GM12878 (cell line): ENCODE measurements around the gene PIGZ. TPM values are rescaled to one million over a fixed set of nuclear protein-coding genes. Genes with fewer than 3 reads are reported as not detected.

Source experiments
- BHLHE40 ChIP-seq, 2 experiments: fragments of 450-650 bp in 1 of 2; IDR thresholded peaks; 2 replicates each; pipeline ENCODE4 v1.6.1; 2011 to 2017; ENCODE audit warnings: low read depth in 2 of 2, borderline replicate concordance in 1 of 2, improper control_type of control experiment in 1 of 2, low read length in 1 of 2, mild to moderate bottlenecking in 1 of 2
- CBFB ChIP-seq: IDR thresholded peaks from 2 replicates; pipeline ENCODE4 v1.6.1; 2016; ENCODE audit warnings: antibody characterized with exemption, low read depth
- HCFC1 ChIP-seq: fragments of 150-350 bp; IDR thresholded peaks from 2 replicates; pipeline ENCODE4 v1.6.1; 2014; ENCODE audit warnings: low read length
- IKZF2 ChIP-seq, 2 experiments: fragments of 450-650 bp; IDR thresholded peaks; 2 replicates each; pipeline ENCODE4 v1.6.1; 2017; ENCODE audit warnings: mild to moderate bottlenecking in 2 of 2, moderate library complexity in 2 of 2
- MEF2A ChIP-seq: IDR thresholded peaks from 2 replicates; pipeline ENCODE4 v1.6.1; 2011; ENCODE audit warnings: low read depth, mild to moderate bottlenecking, low read length, moderate library complexity; ENCODE audit not compliant: insufficient read depth
- MTA2 ChIP-seq: fragments of 450-650 bp; IDR thresholded peaks from 2 replicates; pipeline ENCODE4 v1.6.1; 2016; ENCODE audit warnings: low read depth, mild to moderate bottlenecking, moderate library complexity
- NBN ChIP-seq: fragments of 450-650 bp; IDR thresholded peaks from 2 replicates; pipeline ENCODE4 v1.6.1; 2016
- POLR2AphosphoS2 ChIP-seq: IDR thresholded peaks from 2 replicates; pipeline ENCODE4 v1.6.1; 2011; ENCODE audit warnings: low read depth, mild to moderate bottlenecking, low read length, improper control_type of control experiment, moderate library complexity
- POLR2AphosphoS5 ChIP-seq: IDR thresholded peaks from 2 replicates; pipeline ENCODE4 v1.6.1; 2011; ENCODE audit warnings: mild to moderate bottlenecking, low read length, inconsistent platforms
- RAD51 ChIP-seq: fragments of 450-650 bp; IDR thresholded peaks from 2 replicates; pipeline ENCODE4 v1.6.1; 2016; ENCODE audit warnings: moderate library complexity, mild to moderate bottlenecking, inconsistent platforms
- RBBP5 ChIP-seq: fragments of 200-600 bp; sonication (generic); conservative IDR thresholded peaks from 2 replicates; pipeline ENCODE4 v1.6.1; 2016
- RUNX3 ChIP-seq: IDR thresholded peaks from 2 replicates; pipeline ENCODE4 v1.6.1; 2012; ENCODE audit warnings: low read length, inconsistent platforms
- SIN3A ChIP-seq: IDR thresholded peaks from 2 replicates; pipeline ENCODE4 v1.6.1; 2012; ENCODE audit warnings: low read depth, low read length, improper control_type of control experiment
- polyA plus RNA-seq, 11 experiments: library from polyadenylated mRNA; depleted of rRNA in 4 of 11; unstranded in 6 of 11; stranded (reverse) in 5 of 11; fragments of >200 nt; fragmentation: Nextera tagmentation in 4 of 11; fragmentation: Illumina TruSeq in 1 of 11; extraction: Ambion mirVana in 4 of 11; extraction: Trizol in 1 of 11; gene quantifications; 1 replicate in 1 of 11; 2 replicates in 10 of 11; pipeline versions ENCODE4 v1.2.1 to v1.2.3, GENCODE V29; 2011 to 2016; ENCODE audit warnings: inconsistent platforms in 2 of 11, missing spikeins in 2 of 11, low read depth in 1 of 11
- total RNA-seq, 4 experiments: library from RNA; depleted of rRNA in 3 of 4; stranded (reverse); fragments of >200 nt in 3 of 4; fragmentation: Illumina TruSeq in 1 of 4; extraction: Trizol in 1 of 4; gene quantifications; 2 replicates each; pipeline versions ENCODE4 v1.2.1 to v1.2.3, GENCODE V29; 2013 to 2021
- TF ChIP-seq, protein P1 (sequence below): fragments of 450-650 bp; formaldehyde crosslinking; IDR thresholded peaks from 2 replicates; pipeline ENCODE4 v1.4.0; 2022; ENCODE audit warnings: mild to moderate bottlenecking, moderate library complexity

Gene PIGZ
- total and polyA plus RNA-seq, 10 of the 15 experiments (the other 5 are each of a cell fraction or from before 2014, with no cell fraction given), result 0.06 to 1.2 (median 0.64) TPM

DNA sequence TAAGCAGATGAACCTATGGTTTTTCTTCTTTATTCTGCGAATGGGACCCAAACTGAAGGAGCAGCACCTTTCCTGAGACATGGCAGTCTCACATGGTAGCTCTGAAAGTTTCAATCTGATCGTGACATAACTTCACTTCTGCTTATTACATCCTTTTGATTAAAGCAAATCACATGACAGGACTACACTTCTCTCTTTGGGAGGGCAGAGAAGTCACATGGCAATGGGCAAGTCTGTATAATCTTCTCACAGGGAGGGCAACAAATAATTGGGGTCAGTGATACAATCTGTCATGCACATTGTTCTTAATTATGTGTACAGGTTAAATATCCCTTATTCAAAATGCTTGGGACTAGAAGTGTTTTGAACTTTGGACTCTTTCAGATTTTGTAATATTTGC lies 47.9 kb downstream of the PIGZ start (continued):
- TF ChIP-seq HCFC1, result no peak
- no peak for TF ChIP-seq POLR2AphosphoS2
- TF ChIP-seq BHLHE40 (IDR thresholded peaks at IDR 0.05; ENCODE audit: borderline replicate concordance in 1 of 2, low read depth in 2 of 2, low read length in 1 of 2), result peak in 1 of 2 experiments; percentile 46; a peak in 2 of 4 replicates
- TF ChIP-seq SIN3A, result no peak
- TF ChIP-seq NBN, result 0 out of 2 replicates have a peak, but pooled peaks have one; percentile 25
- TF ChIP-seq, protein P1, sequence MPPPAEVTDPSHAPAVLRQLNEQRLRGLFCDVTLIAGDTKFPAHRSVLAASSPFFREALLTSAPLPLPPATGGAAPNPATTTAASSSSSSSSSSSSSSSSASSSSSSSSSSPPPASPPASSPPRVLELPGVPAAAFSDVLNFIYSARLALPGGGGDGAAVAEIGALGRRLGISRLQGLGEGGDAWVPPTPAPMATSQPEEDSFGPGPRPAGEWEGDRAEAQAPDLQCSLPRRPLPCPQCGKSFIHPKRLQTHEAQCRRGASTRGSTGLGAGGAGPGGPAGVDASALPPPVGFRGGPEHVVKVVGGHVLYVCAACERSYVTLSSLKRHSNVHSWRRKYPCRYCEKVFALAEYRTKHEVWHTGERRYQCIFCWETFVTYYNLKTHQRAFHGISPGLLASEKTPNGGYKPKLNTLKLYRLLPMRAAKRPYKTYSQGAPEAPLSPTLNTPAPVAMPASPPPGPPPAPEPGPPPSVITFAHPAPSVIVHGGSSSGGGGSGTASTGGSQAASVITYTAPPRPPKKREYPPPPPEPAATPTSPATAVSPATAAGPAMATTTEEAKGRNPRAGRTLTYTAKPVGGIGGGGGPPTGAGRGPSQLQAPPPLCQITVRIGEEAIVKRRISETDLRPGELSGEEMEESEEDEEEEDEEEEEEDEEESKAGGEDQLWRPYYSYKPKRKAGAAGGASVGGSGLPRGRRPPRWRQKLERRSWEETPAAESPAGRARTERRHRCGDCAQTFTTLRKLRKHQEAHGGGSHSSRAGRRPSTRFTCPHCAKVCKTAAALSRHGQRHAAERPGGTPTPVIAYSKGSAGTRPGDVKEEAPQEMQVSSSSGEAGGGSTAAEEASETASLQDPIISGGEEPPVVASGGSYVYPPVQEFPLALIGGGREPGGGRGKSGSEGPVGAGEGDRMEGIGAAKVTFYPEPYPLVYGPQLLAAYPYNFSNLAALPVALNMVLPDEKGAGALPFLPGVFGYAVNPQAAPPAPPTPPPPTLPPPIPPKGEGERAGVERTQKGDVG (CRISPR knock-in tag), result no peak
- TF ChIP-seq CBFB, result no peak
- TF ChIP-seq MEF2A, result no peak
- TF ChIP-seq MTA2, result peak; percentile 79
- no peak for TF ChIP-seq POLR2AphosphoS5
- peak in 1 of 2 experiments; percentile 25; a peak in 1 of 4 replicates for TF ChIP-seq IKZF2 (IDR thresholded peaks at IDR 0.05)
- TF ChIP-seq RBBP5, result no peak
- peak; percentile 96 for TF ChIP-seq RAD51
- no peak for TF ChIP-seq RUNX3
